NCI-H2029 treated with DMSO at 0.1 percent for 48 hours (cell line): ENCODE measurements around the gene COX10.
"Not testable (repeated sequence)": the region's sequence is repeated elsewhere in the genome, so short reads cannot be mapped to it uniquely, and the experiment has no call there.

Source experiments
- DNase-seq: peaks from one replicate; lab custom pipeline; 2025; lab: John Stamatoyannopoulos, UW

The COX10 gene

GRCh38 chr17:14205992-14206461 lies 136.7 kb downstream of the COX10 start:
- DNase-seq = peak; percentile 29

- DNase-seq = no peak
These were observed 137.6 kb downstream of the COX10 start for GRCh38 chr17:14206891-14207290.

- DNase-seq = no peak
These were observed 138.5 kb downstream of the COX10 start for GRCh38 chr17:14207791-14208190.

GRCh38 chr17:14209215-14209614 lies 139.9 kb downstream of the COX10 start:
- DNase-seq = no peak

- DNase-seq = no peak
These were observed 141.9 kb downstream of the COX10 start for GRCh38 chr17:14211246-14211645.

- no peak for DNase-seq
These were observed 142.5 kb downstream of the COX10 start for GRCh38 chr17:14211801-14212200.

GRCh38 chr17:14212401-14212800 lies 143.1 kb downstream of the COX10 start:
- no peak for DNase-seq

GRCh38 chr17:14214271-14214670 lies 145.0 kb downstream of the COX10 start:
- no peak for DNase-seq

GRCh38 chr17:14222611-14223010 lies 153.3 kb downstream of the COX10 start:
- no peak for DNase-seq

- DNase-seq = no peak
These were observed 156.1 kb downstream of the COX10 start for GRCh38 chr17:14225254-14225980.

- no peak for DNase-seq
These were observed 157.7 kb downstream of the COX10 start for GRCh38 chr17:14227052-14227451.

- DNase-seq = no peak
These were observed 159.6 kb downstream of the COX10 start for GRCh38 chr17:14228903-14229302.

GRCh38 chr17:14231187-14231586 lies 161.9 kb downstream of the COX10 start:
- DNase-seq = not testable (repeated sequence)

GRCh38 chr17:14235047-14235446 lies 165.7 kb downstream of the COX10 start:
- not testable (repeated sequence) for DNase-seq

- DNase-seq = not testable (repeated sequence)
These were observed 166.7 kb downstream of the COX10 start for GRCh38 chr17:14236032-14236431.

GRCh38 chr17:14236762-14237161 lies 167.5 kb downstream of the COX10 start, which contains the start of gene CDRT15:
TSS of gene CDRT15 (minus strand) at chr17:14236862. CDS start at chr17:14236833, 29 bp downstream.
- not testable (repeated sequence) for DNase-seq

GRCh38 chr17:14239271-14239670 lies 170.0 kb downstream of the COX10 start:
- DNase-seq = not testable (repeated sequence)

GRCh38 chr17:14245002-14245401 lies 175.7 kb downstream of the COX10 start:
- DNase-seq = no peak

GRCh38 chr17:14245629-14246028 lies 176.3 kb downstream of the COX10 start:
- no peak for DNase-seq
